ENCODE data around the gene GPR158. TPM values are rescaled to one million over a fixed set of nuclear protein-coding genes. Genes with fewer than 3 reads are reported as not detected.

GPR158 gene
- total RNA-seq, 2 experiments from 2014 or later = not detected

DNA sequence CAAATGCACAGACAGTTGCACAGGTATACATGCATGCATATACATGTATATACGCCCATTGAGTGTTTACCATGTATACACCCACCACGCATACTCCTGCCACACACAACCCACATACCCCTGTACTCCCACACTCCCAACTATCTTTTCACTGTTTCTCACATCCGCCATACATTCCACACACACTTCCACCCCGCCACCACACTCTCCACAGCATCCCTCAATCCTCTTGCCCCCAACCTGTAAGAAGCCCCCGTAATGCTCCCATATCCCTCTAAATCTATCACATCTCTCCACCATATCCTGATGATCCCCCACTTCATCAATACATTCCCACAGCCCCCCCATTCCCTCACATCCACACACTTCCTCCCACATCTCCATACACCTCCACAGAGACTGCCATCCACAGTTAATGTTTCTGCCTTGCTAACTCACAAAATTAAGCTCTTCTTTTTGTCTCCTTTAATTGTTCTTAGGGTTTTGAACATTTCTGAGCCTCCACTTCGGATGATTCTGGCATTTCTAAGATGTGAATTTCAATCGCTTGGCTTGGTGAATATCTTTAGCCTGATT is 47.4 kb downstream of the GPR158 start:
- CTCF ChIA-PET = no interaction called here
- no peak overlapping the region for H3K4me3 Mint-ChIP-seq
- H3K27me3 Mint-ChIP-seq = no peaks in the 10 kb centered on the region
- POLR2A ChIA-PET = no interaction called here
- H3K36me3 Mint-ChIP-seq (ENCODE audit: low read depth) = no peaks in the 10 kb centered on the region
- H3K9me3 Mint-ChIP-seq = no peaks in the 10 kb centered on the region
- no peaks in the 10 kb centered on the region for H3K4me1 Mint-ChIP-seq
- no peak overlapping the region for H3K27ac Mint-ChIP-seq
- DNase-seq = no peak

DNA sequence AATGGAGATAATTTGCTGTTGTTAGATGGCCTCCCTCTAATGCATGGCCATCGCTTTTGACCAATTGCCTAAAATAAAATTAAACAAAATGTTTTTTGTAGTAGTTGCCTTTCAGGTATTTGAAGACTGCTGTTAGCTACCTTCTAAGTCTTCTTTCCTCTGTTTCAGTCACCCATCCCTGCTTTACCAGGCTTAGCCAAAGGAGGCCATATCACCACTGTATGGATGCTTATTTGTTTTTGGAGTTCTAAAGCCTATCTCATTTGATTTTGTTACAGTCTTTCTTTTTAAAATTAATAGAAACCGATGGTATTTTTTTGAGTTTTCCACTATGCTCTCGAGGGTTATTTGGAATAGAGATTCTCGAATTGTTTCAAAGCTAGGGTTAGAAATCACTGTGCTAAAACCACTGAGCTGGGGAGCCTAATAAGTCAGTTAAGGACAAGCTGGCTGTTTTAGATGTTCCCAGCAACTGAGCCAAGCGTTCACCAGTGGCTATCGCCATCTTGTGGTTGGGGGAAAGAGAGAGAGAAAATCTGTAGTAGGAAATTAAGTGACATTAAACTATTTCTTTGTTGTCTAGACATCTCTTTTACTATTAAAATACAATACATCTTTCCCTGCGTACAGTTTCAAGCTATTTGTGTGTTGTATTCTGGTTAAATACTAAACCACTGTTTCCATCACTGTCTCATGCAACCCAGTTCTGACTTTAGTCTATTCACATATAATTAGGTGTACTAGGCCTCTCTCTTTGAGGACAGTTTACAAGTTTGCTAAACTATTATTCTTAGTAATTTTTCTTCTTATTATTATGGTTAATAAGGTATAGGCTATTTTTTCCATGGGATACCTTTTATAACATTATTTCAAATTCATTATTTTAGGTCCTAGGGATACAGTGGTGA is 52.2 kb downstream of the GPR158 start:
- Mint-ChIP-seq H3K27ac (no peak overlapping the region), H3K36me3 (ENCODE audit: low read depth) (no peaks in the 10 kb centered on the region), H3K9me3 (no peaks in the 10 kb centered on the region), H3K4me1 (no peaks in the 10 kb centered on the region), H3K4me3 (no peak overlapping the region), H3K27me3 (no peaks in the 10 kb centered on the region)
- POLR2A ChIA-PET = no interaction called here
- peak; percentile 17 for DNase-seq
- CTCF ChIA-PET = interaction anchor here (1.4 kb wide), 1 partner anchor 114 kb away, joined by 8 read pairs; no protein-coding TSS in a partner anchor

- POLR2A ChIA-PET = no interaction called here
Measured at GRCh38 chr10:25231751-25232150, 57.0 kb downstream of the GPR158 start.

GRCh38 chr10:25232204-25232603 is 57.4 kb downstream of the GPR158 start:
- CTCF ChIA-PET = interaction anchor here (0.5 kb wide), 1 partner anchor 192 kb away, joined by 3 read pairs; no protein-coding TSS in a partner anchor
- Mint-ChIP-seq H3K27me3 (no peaks in the 10 kb centered on the region), H3K9me3 (no peaks in the 10 kb centered on the region), H3K4me3 (no peak overlapping the region), H3K27ac (no peak overlapping the region), H3K36me3 (ENCODE audit: low read depth) (no peaks in the 10 kb centered on the region), H3K4me1 (no peaks in the 10 kb centered on the region)
- POLR2A ChIA-PET = no interaction called here
- DNase-seq = no peak

More at GRCh38 chr10:25231751-25232150, 57.0 kb downstream of the GPR158 start:
- no peak overlapping the region for H3K4me3 Mint-ChIP-seq
- CTCF ChIA-PET = no interaction called here
- no peaks in the 10 kb centered on the region for H3K27me3 Mint-ChIP-seq
- no peak for DNase-seq
- H3K9me3 Mint-ChIP-seq = no peaks in the 10 kb centered on the region
- H3K4me1 Mint-ChIP-seq = no peaks in the 10 kb centered on the region
- H3K27ac Mint-ChIP-seq = no peak overlapping the region
- H3K36me3 Mint-ChIP-seq (ENCODE audit: low read depth) = no peaks in the 10 kb centered on the region

DNA sequence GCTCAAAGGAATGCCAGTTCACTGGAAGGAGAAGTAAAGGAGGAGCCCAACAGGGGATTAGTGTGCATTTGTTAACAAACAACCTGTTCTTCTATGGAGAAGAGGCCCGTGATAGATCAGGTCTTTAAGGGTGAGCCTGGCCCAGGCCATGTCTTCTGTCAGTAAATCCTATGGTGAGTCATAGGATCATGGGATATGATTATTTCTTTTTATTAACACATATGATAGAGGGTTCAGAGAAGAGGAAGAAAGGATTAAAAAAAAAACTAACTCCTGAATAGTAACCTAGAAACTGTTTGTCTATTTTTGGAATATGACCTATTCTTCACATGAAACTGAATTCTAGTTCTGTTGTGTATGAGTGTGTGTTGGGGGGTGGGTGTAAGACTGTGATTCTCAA is 70.4 kb downstream of the GPR158 start:
- Mint-ChIP-seq H3K27me3 (no peaks in the 10 kb centered on the region), H3K27ac (no peak overlapping the region)

DNA sequence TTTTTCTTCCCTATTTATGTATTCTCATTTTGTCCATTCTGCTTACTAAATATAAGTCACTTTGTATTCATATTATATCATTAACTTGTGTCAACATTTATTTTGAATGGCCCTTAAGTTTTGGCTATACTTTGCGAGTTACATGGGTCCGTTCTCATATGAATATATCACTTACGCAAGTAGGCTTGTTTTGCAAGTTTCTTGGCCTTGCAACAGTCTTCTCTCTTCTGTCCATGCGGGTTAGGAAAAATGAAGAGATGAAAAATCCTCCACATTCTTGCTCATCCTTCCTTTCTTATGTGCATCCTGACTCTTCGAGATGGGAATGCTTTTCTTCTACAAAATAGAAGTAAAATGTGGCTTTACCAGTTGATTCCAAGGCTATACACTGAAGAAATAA is 82.8 kb downstream of the GPR158 start:
- Mint-ChIP-seq H3K4me3 (no peak overlapping the region), H3K27ac (no peak overlapping the region)

More for the DNA sequence above, 70.4 kb downstream of the GPR158 start:
- POLR2A ChIA-PET = no interaction called here
- Mint-ChIP-seq H3K4me3 (no peak overlapping the region), H3K4me1 (no peaks in the 10 kb centered on the region), H3K9me3 (no peaks in the 10 kb centered on the region), H3K36me3 (ENCODE audit: low read depth) (no peaks in the 10 kb centered on the region)
- CTCF ChIA-PET = no interaction called here
- no peak for DNase-seq

GRCh38 chr10:25261110-25261509 is 86.3 kb downstream of the GPR158 start:
- Mint-ChIP-seq H3K4me1 (no peaks in the 10 kb centered on the region), H3K4me3 (no peak overlapping the region), H3K27ac (no peak overlapping the region), H3K27me3 (no peaks in the 10 kb centered on the region), H3K9me3 (peaks cover 3% of the 10 kb centered on the region), H3K36me3 (ENCODE audit: low read depth) (no peaks in the 10 kb centered on the region)
- no peak for DNase-seq
- ChIA-PET CTCF (no interaction called here), POLR2A (no interaction called here)

More for the DNA sequence above, 82.8 kb downstream of the GPR158 start:
- DNase-seq = no peak
- H3K27me3 Mint-ChIP-seq = no peaks in the 10 kb centered on the region
- POLR2A ChIA-PET = no interaction called here
- no peaks in the 10 kb centered on the region for H3K4me1 Mint-ChIP-seq
- CTCF ChIA-PET = no interaction called here
- H3K36me3 Mint-ChIP-seq (ENCODE audit: low read depth) = no peaks in the 10 kb centered on the region
- H3K9me3 Mint-ChIP-seq = no peaks in the 10 kb centered on the region

- Mint-ChIP-seq H3K27me3 (no peaks in the 10 kb centered on the region), H3K4me1 (no peaks in the 10 kb centered on the region), H3K27ac (no peak overlapping the region), H3K4me3 (no peak overlapping the region), H3K36me3 (ENCODE audit: low read depth) (no peaks in the 10 kb centered on the region), H3K9me3 (peaks cover 3% of the 10 kb centered on the region)
- CTCF ChIA-PET = no interaction called here
- no peak for DNase-seq
- POLR2A ChIA-PET = no interaction called here
Measured at GRCh38 chr10:25261558-25261957, 86.8 kb downstream of the GPR158 start.

DNA sequence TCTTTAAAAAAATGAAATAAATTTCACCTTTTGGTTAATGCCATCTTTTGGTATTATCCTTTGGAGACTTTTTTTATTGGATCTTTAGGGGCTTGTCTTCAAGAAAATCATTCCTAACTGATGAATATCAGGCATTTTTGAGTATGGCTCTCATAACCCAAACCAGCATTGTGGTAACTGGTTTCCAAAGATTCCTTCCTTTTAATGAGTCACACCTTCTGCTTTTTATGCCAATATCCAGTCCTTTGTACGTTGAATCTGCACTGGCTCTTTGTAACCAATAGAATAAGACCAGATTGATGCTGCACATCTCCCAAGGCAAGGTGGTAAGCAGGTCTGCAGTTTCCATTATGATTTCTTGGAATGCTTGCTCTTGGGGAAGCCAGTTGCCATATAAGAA is 89.1 kb downstream of the GPR158 start:
- H3K36me3 Mint-ChIP-seq (ENCODE audit: low read depth) = no peaks in the 10 kb centered on the region
- peaks cover 3% of the 10 kb centered on the region for H3K9me3 Mint-ChIP-seq
- H3K4me3 Mint-ChIP-seq = no peak overlapping the region
- POLR2A ChIA-PET = no interaction called here
- H3K27me3 Mint-ChIP-seq = no peaks in the 10 kb centered on the region
- CTCF ChIA-PET = no interaction called here
- no peak overlapping the region for H3K27ac Mint-ChIP-seq
- no peak for DNase-seq
- no peaks in the 10 kb centered on the region for H3K4me1 Mint-ChIP-seq

- H3K4me1 Mint-ChIP-seq = no peaks in the 10 kb centered on the region
- POLR2A ChIA-PET = no interaction called here
- peaks cover 11% of the 10 kb centered on the region for H3K9me3 Mint-ChIP-seq
- CTCF ChIA-PET = no interaction called here
- H3K27me3 Mint-ChIP-seq = no peaks in the 10 kb centered on the region
- H3K27ac Mint-ChIP-seq = no peak overlapping the region
- no peak for DNase-seq
- no peaks in the 10 kb centered on the region for H3K36me3 Mint-ChIP-seq (ENCODE audit: low read depth)
- H3K4me3 Mint-ChIP-seq = no peak overlapping the region
Measured at GRCh38 chr10:25278180-25278579, 103.4 kb downstream of the GPR158 start.

DNA sequence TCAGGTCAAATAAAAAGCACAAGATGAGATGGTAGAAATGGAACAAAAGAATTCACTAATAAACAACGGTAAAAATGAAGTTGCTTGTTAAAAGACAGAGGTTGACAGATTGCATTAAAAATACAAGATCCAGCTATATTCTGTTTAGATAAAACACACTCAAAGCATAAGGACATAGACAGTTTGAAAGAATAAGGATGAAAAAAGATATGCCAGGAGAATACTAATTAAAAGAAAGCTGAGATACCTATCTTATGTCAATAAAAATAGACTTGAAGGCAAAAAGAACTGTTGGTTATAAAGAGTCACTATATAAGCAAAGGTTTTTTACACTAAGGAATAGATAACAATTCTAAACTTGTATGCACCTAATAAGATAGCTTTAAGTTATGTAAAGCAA is 105.3 kb downstream of the GPR158 start:
- Mint-ChIP-seq H3K36me3 (ENCODE audit: low read depth) (no peaks in the 10 kb centered on the region), H3K27me3 (no peaks in the 10 kb centered on the region), H3K27ac (no peak overlapping the region), H3K4me3 (no peak overlapping the region), H3K4me1 (no peaks in the 10 kb centered on the region), H3K9me3 (peaks cover 11% of the 10 kb centered on the region)
- ChIA-PET POLR2A (no interaction called here), CTCF (no interaction called here)
- DNase-seq = no peak

DNA sequence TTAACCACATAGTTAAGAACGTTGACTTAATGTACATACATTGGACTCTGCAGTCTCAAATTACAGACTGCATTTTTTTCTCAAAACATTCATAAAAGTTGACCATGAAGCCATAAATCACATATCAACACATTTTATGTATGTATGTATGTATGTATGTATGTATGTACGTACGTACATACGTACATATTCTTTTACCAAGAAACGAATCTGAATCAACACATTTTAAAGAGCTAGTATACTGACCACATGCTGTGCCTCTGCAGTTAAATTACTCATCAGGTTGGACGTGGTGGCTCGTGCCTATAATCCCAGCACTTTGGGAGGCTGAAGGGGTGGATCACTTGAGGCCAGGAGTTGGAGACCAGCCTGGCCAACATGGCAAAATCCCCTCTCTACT is 105.8 kb downstream of the GPR158 start:
- no peaks in the 10 kb centered on the region for H3K27me3 Mint-ChIP-seq
- H3K27ac Mint-ChIP-seq = no peak overlapping the region
- DNase-seq = no peak
- H3K4me3 Mint-ChIP-seq = no peak overlapping the region
- H3K4me1 Mint-ChIP-seq = no peaks in the 10 kb centered on the region
- ChIA-PET CTCF (no interaction called here), POLR2A (no interaction called here)
- no peaks in the 10 kb centered on the region for H3K36me3 Mint-ChIP-seq (ENCODE audit: low read depth)
- peaks cover 11% of the 10 kb centered on the region for H3K9me3 Mint-ChIP-seq

DNA sequence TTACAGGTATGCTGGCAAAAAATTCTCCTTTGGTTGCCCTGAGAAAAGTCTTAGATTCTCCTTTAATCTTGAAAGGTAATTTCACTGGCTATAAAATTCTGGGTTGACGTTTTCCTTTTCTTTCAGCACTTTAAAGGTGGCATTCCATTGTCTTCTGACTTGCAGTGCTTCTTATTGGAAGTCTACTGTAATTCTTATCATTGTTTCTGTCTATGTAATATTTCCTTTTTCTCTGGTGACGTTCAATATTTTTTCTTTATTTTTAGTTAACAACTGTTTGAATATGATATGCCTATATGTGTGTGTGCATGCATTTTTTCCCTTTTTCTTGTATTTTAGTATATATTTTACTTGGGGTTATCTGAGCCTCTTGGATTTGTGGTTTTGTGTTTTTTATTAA is 111.0 kb downstream of the GPR158 start:
- Mint-ChIP-seq H3K4me1 (no peaks in the 10 kb centered on the region), H3K27ac (no peak overlapping the region), H3K27me3 (no peaks in the 10 kb centered on the region), H3K36me3 (ENCODE audit: low read depth) (no peaks in the 10 kb centered on the region), H3K4me3 (no peak overlapping the region), H3K9me3 (peaks cover 3% of the 10 kb centered on the region)
- CTCF ChIA-PET = no interaction called here
- POLR2A ChIA-PET = no interaction called here
- DNase-seq = no peak

GRCh38 chr10:25288181-25288580 is 113.4 kb downstream of the GPR158 start:
- Mint-ChIP-seq H3K27ac (no peak overlapping the region), H3K9me3 (peaks cover 3% of the 10 kb centered on the region), H3K4me3 (no peak overlapping the region), H3K27me3 (no peaks in the 10 kb centered on the region), H3K36me3 (ENCODE audit: low read depth) (no peaks in the 10 kb centered on the region), H3K4me1 (no peaks in the 10 kb centered on the region)
- ChIA-PET CTCF (no interaction called here), POLR2A (no interaction called here)
- no peak for DNase-seq

All from activated CD4-positive, alpha-beta memory T cell treated with anti-CD3 and anti-CD28 coated beads, Interleukin-2, amount 10 ng/mL, durations not matched to agents 7 days and 5 days (primary cell).